ENCODE data around the gene BMF.

Gene BMF

DNA sequence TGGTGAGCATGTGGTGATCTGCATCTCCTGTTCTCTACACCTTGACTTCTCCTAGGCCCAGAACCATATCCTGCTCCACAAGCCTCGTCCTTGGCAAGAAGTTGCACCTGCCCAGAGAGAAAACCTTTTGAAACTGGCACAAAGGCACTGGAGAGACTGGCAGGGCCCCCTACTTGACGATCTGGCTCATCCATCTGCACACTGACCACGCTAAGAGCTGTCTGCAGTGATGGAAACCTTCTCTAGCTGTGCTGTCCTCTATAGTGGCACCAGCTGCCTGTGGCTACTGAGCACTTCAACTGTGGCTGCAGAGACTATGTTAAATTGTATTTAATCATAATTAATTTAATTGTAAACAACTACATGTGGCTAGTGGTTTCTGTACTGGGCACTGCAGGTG, 43.5 kb downstream of the BMF start:
- no peak for DNase-seq

DNA sequence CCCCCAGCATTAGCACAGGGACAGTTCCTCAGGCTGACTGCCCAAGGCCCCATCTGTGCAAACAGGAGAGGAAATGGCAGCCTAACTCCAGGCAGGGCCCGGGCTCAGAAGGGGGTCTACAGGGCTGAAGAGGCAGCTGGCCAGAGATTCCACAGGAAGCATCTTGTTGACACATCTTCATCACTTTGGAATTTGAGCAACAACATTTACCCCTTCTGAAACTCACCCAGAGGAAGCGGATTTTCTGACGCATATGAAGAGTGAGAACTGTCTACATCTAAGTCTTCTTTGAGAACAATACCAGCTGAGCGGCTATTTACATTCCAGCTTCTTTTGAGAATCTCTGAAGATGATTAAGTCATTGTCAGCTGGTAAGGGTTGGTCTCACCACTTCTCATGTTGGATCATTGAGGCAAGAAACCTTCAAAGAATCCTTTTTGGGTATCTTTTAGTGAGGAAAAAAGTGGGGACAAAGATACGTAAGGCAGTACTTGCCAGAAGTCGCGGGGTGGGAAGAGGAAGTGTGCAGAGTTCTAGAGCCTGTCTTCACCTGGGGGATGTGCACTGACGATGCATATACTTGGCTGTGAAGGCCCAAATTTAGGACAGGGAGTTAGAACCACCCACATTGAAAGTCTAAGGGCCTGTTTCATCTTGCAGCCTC, 44.3 kb downstream of the BMF start:
- DNase-seq: no peak

DNA sequence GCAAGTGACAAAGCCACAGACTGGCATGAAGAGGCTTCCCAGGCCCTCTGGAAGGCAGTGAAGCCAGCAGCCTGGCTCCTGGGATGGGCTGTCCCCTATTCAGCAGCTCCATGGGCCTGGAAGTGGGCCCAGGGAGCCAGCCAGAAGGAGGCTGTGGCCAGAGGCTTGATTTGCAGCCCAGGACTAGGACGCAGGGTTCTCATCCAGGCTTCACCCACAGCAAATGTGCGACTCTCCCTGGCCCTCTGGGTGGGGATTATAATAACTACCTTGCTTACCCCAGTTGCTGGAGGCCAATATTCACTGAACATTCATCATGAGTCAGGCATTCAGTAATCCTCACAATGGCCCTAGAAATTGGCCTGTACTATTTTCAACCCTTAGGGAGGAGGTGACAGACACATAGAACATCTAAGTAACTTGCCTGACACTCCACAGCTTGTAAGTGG, 45.1 kb downstream of the BMF start:
- DNase-seq: no peak

DNA sequence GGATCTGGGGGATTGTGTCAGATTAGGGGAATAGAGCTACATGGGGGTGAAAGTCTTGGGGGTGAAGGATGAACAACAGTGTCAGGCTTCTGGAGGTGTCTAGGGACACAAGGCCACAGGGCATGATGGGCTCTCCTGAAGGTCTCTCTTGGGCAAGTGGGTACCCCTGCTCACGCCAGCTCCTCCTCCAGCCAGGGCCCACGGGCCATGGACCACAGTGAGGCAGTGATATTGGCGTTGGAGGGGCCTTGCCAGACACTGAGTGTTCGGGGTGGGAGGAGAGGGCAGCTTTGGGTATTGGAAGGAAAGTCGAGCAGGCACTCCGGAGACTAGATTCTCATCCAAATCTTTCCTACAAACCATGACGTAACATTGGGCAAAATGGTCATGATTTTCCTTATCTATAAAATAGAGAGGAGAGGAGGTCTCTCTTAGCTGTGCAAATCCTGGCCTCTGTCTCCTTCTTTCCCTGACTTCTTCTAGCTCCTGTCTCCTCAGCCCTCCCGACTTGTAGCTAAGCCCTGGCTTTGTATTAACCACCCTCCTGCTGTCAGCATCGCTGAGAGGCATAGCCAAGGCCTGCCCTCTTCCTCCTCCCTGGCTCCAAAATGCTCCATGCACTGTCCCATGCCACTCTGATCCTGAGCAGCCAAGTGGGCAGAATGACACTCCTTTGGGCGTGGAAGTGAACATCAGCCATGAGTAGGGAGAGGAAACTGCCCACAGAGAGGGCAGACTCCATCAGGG, 45.7 kb downstream of the BMF start:
- DNase-seq: no peak

DNA sequence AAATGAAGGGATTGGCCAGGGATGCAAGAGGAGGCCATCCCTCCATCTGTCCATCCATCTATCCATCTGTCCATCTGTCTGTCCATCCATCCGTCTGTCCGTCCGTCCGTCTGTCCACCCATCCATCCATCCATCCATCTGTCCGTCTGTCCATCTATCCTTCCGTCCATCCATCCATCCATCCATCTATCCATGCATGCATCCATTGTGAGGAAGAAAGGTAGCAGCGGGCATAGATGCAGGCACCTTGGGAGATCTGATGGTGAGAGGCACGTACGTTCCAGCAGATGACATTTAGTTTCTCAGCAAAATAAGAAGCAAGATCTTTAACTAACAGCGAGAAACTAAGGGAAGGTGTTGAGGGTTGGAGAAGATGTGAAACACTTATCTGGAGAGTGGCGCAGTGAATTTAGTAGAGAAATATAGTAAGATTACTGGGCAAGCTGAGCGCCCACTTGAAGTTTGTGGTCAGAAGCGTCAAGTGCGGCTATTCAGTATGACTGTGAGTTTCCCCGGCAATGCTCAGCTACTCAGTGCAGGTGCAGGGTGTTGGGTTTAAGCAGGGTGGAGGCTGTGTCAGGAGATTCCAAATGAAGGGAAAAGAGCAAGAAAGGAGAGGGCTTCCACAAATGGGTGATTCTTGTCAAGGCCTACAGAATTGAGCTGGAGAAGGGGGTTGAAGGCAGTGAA, 47.3 kb downstream of the BMF start:
- no peak for DNase-seq

DNA sequence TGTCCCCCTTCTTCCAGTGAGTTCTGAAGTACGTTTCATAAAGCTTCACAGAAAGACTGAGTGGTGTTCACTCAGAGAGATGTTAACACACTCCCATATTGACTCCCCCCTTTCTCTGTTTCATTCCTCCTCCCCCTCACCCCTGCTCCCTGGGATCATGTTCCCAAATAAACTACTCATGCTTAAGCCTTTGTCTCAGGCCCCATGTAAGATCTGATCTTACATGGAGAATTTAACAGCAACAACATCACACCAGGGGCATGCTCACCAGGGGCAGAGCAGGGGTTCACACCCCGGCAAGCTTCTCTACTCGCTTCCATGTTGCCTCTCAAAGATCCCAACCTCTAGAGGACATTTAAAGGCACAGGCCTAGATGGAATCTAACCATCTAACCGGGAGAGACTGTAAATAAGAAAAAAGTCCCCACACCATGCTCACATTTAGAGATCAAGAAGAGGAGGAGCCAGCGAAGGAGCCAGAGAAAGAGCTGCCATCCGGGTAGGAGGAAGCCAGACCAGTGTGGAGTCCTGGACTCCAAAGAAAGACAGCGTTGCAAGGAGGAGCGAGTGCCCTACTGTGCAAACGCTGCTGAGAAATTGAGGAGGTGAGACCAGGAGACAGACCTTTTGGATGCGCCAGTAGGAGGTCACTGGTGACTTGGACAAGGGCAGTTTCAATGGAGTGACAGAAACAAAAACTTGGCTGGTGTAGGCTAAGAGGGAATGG, 48.3 kb downstream of the BMF start:
- DNase-seq: no peak

DNA sequence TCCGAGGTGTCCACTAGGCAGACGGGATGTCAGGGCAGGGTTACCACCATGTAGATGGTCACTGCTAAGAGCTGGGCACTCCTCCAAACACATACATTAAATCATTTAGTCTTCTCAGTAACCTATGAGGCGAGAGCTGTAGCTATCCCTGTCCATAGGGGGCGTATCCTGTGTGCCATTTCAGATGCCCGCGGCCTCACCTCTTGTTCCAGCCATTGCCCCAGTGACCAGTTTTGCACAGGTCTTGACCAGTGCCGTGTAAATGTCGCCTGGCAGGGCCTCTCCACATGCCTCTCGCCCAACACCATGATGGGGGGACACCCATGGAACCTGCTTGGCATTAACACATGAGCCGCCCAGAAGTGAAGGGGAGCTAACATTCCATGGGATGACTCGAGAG, 48.9 kb downstream of the BMF start:
- no peak for DNase-seq

DNA sequence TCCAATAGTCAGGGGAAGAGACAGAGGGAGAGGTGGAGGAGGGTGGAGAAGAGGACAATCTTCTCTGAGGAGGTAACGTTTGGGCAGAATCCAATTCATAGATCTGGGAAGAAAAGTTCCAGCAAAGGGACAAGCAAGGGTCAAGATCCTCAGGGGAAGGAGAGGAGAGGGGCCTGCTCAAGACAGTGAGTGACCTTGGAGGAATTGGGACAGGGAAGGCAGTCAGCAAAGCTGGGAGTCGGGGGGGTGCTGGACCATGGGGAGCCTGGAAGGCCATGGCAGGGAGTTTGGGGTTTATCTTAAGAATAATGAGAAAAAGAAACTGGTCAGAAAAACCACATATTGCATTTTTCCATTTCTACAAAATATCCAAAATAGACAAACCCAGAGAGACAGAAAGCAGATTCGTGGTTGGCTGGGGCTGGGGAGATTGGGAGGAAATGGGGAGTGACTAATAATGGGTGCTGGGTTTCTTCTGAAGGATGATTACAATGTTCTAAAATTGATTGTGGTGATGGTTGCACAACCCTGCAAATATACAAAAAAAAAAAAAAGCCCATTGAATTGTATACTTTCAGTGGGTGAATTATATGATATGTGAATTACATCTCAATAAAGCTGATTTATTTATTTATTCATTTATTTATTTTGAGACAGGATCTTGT, 50.1 kb downstream of the BMF start:
- DNase-seq: no peak

DNA sequence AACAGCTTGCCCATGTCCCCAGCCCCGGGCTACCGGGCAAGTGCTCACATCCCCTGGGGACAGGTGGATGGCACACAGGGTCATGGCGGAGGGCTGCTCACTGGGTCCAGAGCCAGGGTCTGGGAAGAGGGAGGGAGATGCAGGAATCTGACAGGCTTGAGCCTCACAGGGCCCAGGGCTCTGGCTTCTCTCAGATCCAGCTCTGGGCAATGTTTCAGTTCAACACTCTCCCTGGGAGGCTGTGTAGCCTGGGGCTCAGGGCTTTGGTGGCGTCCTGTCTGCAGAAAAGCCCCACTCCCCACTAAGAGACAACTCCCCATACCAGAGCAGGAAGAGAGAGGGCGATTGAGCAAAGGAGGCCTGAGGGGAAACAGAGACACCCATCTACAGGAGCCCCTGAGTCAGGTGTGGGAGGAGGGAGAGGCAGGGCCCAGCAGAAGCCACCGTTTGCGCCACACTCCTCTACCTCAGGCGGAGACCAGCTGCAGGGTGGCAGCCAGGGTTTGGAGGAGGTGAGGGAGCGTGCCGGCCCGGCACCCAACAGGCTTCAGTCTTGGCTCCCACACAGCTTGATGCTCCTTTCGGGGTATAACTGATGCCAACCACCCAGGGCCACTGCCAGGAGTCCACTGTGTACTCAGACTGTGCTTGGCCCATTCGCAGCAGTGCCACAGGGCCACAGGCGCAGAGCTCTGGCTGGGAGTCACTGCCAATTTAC, 52.9 kb downstream of the BMF start:
- DNase-seq: no peak

DNA sequence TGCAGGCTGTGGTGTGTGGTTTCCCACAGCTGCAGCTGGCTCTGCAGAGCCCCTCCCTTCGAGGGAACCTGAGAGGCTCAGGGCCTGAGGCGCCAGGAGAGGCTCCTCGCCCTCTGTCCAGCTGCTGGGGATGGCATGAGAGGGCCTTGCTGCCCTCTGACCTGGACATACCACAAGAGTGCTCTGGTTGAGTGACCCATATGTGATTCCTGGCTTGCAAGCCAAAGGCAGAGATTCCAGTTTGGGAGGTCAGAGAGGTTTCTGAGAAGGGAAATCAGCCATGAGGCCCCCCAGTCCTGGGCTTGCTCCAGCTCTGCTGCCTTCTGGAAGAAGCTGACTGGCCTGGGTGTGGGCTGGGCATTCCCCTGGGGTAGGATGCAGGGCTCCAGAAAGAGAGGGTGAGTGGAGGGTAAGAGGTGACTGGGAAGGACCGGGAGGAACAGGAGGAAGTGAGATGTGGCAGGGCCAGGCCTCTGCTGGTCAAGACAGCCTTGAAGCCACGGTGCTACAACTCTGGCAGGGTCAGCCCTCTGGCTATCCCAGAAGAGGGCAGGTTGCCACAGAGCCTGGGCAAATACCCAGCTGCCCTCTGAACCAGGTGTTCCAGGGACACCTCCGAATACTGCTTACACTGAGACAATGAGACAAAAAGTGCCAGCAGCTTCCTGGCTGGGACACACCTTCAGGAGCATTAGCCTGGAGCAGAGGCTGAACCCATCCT, 53.7 kb downstream of the BMF start:
- DNase-seq: no peak

DNA sequence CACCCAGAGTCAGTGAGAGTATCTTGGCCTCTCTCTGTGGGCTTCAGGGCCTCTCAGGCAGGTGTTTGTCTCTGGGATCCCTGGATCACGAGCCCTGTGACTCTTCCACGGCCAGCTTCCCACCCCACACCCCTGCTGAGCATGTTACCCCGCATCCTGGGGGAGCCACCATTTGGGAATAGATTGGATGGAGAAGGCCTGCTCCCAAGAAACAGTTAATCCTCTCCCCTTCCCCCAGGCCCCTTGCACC, 54.1 kb downstream of the BMF start:
- DNase-seq: no peak

DNA sequence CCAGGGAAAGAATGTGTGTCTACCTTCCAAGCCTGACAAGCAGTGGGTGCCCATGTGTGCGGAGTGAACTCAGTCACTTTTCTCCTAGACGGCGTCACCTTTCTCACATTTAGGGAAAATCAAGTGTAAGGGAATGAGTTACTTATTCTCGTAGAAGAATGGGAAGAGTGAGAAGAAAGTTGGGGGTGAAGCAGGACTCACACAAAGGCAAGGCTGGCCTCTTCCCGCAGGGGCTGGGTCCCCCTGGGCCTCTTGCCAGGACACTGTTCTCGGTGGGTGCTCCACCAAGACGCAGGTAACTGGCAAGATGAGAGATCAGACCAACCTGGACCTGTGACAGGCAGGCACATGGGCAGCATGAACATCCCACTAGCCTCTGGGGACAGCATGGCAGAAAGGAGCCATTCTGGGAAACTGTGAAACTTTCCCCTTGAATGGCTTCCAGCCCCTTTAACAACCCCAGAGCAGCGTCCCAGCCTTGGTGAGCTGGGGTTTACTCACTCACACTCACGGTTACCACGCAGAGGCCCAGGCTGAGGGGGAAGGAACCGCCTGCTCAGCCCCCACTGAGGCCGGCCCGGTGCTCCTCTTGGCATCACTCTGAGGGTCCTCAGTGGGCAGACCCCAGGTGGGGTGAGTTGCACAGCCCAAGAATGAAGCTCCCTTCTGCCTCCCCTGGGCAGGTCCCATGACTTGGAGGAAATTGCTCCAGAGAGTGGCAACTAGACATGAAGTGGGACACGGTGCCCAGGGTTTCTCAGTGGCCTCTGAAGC, 54.7 kb downstream of the BMF start:
- DNase-seq: no peak

DNA sequence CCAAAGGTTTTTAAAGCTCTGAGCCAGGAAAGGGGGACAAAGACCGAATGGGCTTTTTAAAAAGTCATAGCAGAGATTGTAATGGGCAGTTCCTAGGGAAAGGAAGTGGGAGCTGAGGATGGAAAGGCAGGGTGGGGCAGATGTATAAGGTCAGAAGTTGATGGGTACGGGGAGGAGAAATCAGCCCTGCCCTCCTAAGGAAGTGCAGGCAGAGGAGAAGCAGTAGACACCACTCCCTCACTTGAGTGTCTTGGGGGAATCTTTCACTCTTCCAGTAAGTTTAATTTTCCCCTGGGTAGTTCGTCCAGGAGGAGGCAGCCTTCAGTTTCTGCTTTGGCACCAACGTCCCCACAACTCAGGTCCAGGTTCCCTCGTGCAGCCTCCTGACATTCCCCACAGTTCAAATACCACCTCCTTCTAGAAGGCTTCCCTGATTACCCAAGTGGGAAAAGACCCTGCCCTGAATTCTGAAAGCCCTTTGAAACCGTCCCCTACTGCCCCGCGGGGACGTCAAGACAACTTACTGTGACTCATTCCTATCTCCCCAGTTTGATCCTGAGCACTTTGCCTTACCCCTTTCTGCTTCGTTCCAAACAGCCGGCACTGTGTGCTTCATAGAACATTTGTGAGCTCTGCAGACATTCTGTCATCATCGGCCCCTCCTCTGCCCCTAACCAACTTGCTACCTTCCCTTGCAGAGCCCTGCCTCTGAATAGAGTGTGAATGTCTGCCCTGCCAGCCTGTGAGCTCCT, 55.4 kb downstream of the BMF start:
- DNase-seq: no peak

DNA sequence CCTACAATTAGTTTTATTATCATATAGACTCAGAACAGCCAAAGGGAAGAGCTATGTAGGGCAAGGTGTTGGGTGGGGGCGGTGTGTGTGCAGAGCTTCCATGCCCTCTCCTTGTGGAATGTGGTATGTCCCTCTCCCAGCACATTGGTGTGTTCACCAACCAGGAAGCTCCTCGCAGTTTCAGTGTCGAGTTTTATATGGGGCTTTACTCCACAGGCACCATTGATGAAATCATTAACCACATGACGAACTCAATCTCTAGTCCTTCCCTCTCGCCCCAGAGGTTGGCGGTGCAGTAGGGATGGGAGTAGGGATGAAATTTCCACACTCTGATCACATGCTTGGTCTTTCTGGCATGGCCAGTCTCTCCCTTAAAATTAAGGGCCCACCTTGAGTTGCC, 56.1 kb downstream of the BMF start:
- no peak for DNase-seq

DNA sequence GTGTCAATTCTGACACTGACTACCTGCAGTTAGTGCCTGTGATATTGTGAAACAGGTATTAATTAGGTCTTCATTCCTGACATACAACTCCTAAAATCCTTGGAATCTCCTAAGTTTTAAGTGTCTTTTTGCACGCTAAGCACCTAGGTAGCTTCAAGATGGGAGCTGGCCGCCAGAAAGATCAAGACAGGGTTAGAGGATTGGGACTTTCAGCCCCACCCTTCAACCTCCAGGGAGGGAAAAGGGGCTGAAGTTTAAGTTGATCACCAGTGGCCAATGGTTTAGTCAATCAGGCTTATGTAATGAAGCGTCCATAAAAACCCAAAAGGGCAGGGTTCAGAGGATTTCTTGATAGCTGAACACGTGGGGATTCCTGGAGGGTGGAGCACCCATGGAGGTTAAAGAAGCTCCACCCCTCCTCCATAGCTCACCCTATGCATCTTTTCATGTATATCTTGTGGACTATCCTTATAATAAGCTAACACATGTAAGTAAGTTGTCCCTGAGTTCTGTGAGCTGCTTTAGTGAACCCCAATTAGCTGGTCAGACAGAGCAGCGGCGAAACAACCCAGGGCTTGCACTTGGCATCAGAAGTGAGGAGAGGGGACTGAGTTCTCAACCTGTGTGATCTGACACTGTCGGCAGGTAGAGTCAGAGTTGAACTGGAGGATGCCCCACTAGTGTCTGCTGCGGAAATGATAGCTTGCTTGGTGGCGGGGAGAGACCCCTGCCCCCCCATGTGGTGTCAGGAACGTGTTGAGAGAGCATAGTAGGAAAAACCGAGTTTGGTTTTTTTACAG, 56.9 kb downstream of the BMF start:
- DNase-seq: no peak

DNA sequence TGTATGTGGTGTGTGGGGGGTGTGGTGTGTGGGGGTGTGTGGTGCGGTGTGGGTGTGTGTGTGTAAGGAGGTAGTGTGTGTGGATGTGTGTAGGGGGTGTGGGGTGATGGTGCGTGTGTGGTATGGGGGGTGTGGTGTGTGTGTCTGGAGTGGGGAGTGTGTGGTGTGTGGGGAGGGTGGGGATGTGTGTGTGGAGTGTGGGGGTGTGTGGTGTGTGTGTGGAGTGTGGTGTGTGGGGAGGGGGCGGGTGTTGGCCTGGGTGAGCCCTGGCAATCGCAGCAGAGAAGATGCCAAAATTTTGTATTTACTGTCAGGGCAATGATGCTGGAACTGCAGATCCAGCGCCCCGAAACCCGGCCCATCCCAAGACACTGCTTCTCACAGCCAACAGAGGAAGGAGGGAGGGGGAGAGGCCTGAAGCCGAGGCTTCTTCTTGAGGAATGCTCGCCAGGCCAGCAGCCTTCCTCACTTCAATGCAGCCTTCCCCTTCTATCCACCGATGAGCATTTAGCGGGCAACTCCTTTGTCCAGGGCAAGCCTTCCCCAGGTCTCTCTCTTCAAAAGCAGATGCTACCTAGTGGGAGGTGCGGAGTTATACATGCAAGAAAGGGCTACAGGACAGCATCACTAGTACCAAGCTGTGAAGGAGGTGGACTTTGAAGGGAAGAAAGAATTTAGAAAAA, 57.8 kb downstream of the BMF start:
- DNase-seq: no peak

DNA sequence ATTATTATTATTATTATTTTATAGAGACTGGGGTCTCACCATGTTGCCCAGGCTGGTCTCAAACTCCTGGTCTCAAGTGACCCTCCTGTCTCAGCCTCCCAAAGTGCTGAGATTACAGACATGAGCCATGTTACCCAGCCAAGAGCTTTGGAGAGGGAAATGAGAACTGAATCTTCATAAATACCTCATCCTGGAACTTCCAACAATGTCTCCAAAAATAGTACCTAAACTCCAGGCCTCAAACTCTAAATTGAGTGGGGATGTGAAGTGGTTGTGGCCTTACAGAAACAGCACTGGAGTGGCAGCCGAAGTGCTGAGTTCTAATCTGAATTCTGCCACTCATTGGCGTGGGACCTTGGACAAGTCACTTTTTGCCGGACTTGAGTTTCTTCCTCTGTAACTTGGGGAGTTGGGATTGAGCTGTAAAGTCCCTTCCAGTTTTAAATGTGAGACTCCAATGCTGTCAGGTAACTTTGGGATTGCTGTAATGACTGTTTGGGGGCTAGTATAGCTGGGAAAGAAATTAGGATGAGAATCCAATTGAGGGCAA, 59.7 kb downstream of the BMF start:
- DNase-seq: no peak

DNA sequence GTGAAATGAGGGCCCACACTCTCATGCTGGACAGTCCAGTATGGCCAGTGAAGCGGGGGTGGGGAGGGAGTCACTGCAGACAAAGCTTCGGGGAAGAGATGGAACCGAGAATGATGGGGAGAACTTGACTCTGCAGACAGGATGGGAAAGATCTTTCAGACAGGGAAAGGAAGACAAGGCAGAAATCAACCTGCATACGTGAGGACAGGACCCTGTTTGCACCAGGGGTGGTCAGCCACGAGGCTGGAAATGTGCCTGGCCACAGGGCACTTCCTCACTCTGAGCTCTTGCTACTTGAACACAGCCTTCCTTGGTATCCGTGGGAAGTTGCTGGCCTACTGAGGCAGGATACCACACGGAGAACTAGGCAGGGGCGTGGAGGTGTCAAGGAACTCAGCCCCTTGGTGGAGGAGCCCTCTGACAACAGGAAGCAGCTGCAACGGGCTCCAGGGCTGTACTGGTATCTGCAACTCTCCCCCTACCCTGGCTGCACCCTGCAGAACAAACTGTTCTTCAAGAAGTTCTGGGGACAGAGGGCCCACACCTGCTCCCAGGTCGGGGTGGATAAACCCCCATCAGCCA, 60.4 kb downstream of the BMF start:
- no peak for DNase-seq
